GM08714 (cell line): ENCODE results near the gene TMEM130.

Experiments used
- H3K4me3 ChIP-seq: fragments of 200-500 bp; sonication (Bioruptor generic); 2 replicates; pipeline ENCODE4 v1.5.1; 2014; ENCODE audit warnings: mild to moderate bottlenecking, low read length, inconsistent platforms
- ZNF274 ChIP-seq: IDR thresholded peaks from 2 replicates; pipeline ENCODE4 v1.6.1; 2012; ENCODE audit warnings: mild to moderate bottlenecking, low read depth, low read length

Gene TMEM130

GRCh38 chr7:98816967-98817710, 52.7 kb downstream of the TMEM130 start:
- H3K4me3 ChIP-seq = no peak overlapping the region
- TF ChIP-seq ZNF274 = no peak

- H3K4me3 ChIP-seq = no peak overlapping the region
- TF ChIP-seq ZNF274 = no peak
Measured at GRCh38 chr7:98816241-98816640, 53.6 kb downstream of the TMEM130 start.

GRCh38 chr7:98815313-98815712, 54.5 kb downstream of the TMEM130 start:
- H3K4me3 ChIP-seq = no peak overlapping the region
- no peak for TF ChIP-seq ZNF274

- TF ChIP-seq ZNF274 = no peak
Measured at GRCh38 chr7:98811299-98811698, 58.5 kb downstream of the TMEM130 start.

GRCh38 chr7:98810153-98810802, 59.5 kb downstream of the TMEM130 start:
- no peak overlapping the region for H3K4me3 ChIP-seq
- TF ChIP-seq ZNF274 = no peak

More at GRCh38 chr7:98811299-98811698, 58.5 kb downstream of the TMEM130 start:
- no peak overlapping the region for H3K4me3 ChIP-seq

- H3K4me3 ChIP-seq = no peak overlapping the region
- no peak for TF ChIP-seq ZNF274
Measured at GRCh38 chr7:98808751-98809460, 60.9 kb downstream of the TMEM130 start.

GRCh38 chr7:98807068-98808048, 62.5 kb downstream of the TMEM130 start:
- no peak for TF ChIP-seq ZNF274

DNA sequence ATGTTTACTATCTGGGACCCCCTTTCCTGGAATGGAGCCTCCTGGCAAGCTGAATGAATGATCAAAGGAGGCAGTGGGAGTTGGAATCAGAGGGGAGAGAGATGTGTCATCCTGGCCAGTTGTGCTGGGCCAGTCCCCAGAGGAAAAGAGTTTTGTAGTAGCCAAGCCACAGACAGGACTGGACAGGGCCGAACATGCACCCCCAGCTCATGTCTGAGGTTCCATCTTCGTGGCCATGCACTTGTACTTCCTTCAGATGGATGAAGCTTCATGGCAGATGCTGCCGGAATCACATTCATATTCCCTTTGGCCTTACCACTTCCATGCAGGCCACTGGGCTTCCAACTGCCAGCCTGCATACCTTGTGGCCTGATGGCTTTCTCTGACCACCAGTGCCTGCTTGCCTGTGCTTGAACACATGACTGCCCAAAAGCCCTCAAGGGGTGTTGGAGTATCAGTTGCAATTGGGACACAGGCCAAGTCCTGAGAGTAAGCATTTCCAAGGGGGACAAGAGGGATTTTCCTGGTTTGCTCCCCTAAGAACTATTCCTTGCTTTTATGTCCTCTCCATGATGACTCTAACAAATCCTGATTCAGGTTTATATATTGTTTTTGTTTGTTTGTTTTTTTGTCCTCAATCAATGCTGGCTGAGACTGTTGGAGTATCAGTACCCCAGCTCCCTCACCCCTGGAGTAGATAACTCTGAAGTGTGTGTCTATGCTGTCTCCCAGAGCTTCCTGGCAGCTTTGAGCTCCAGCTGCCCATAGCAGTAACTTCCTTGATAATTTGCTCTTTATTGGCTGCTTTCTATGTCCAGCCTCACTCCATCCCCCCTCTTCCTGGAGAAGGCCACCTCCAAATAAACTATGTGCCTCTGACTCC, 63.6 kb downstream of the TMEM130 start:
- no peak for TF ChIP-seq ZNF274
- no peak overlapping the region for H3K4me3 ChIP-seq

More at GRCh38 chr7:98807068-98808048, 62.5 kb downstream of the TMEM130 start:
- no peak overlapping the region for H3K4me3 ChIP-seq

GRCh38 chr7:98802781-98803110, 67.1 kb downstream of the TMEM130 start:
- TF ChIP-seq ZNF274 = no peak

GRCh38 chr7:98802088-98802780, 67.6 kb downstream of the TMEM130 start:
- TF ChIP-seq ZNF274 = no peak
- H3K4me3 ChIP-seq = no peak overlapping the region

More at GRCh38 chr7:98802781-98803110, 67.1 kb downstream of the TMEM130 start:
- no peak overlapping the region for H3K4me3 ChIP-seq

- no peak overlapping the region for H3K4me3 ChIP-seq
- no peak for TF ChIP-seq ZNF274
Measured at GRCh38 chr7:98800996-98801395, 68.8 kb downstream of the TMEM130 start.

DNA sequence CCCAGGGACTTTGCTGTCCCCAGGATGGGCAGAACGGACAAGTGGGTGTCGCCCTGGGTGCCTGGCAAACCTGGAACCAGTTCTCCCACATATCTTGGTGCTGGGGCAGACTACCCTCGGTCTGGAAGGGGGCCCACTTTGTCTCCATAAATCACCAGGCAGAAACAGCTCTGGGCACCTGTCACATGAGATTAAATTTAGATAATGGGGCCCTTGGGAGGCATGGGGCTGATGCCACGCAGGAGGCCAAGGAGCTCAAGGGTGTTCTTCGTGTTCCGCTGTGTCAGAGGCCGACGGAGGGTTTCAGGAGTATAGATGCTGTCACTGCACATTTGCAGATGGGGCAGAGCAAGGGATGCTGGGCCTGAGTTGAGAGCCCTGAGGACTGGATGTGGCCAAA, 72.7 kb downstream of the TMEM130 start:
- TF ChIP-seq ZNF274 = no peak

More for the DNA sequence above, 72.7 kb downstream of the TMEM130 start:
- no peak overlapping the region for H3K4me3 ChIP-seq
